GM23338 (cell line): Measurements from ENCODE around the gene CDH23.

Experiments used
- CREB1 ChIP-seq: fragments of 250-450 bp; sonication (Bioruptor Pico); IDR thresholded peaks from 2 replicates; pipeline ENCODE4 v1.5.0; 2020; ENCODE audit warnings: low read depth, mild to moderate bottlenecking, moderate library complexity
- EZH2 ChIP-seq: fragments of 200-600 bp; sonication (generic); IDR thresholded peaks from one replicate; pipeline ENCODE4 v1.8.0; 2017; ENCODE audit warnings: antibody characterized with exemption, mild to moderate bottlenecking, low read depth; ENCODE audit not compliant: unreplicated experiment
- EZH2phosphoT487 ChIP-seq: fragments of 200-600 bp; sonication (generic); IDR thresholded peaks from one replicate; pipeline ENCODE4 v1.8.1; 2018; ENCODE audit warnings: antibody characterized with exemption; ENCODE audit not compliant: unreplicated experiment
- NANOG ChIP-seq: IDR thresholded peaks from 2 replicates; pipeline ENCODE4 v1.6.1; 2016; ENCODE audit warnings: antibody characterized with exemption, borderline replicate concordance
- POLR2AphosphoS5 ChIP-seq: IDR thresholded peaks from 2 replicates; pipeline ENCODE4 v1.6.1; 2016; ENCODE audit warnings: antibody characterized with exemption, low read depth
- STAT1 ChIP-seq: IDR thresholded peaks from one replicate; pipeline ENCODE4 v1.6.1; 2016; ENCODE audit warnings: antibody characterized with exemption; ENCODE audit not compliant: unreplicated experiment
- ZNF114 ChIP-seq: fragments of 250-450 bp; sonication (Bioruptor Pico); IDR thresholded peaks from 2 replicates; pipeline ENCODE4 v1.5.0; 2020; ENCODE audit warnings: mild to moderate bottlenecking, moderate library complexity
- ZNF331 ChIP-seq: fragments of 250-450 bp; sonication (Bioruptor Pico); IDR thresholded peaks from 2 replicates; pipeline ENCODE4 v1.5.0; 2020; ENCODE audit warnings: low read depth, mild to moderate bottlenecking, moderate library complexity
- TF ChIP-seq, protein P1 (sequence below), 2 experiments: fragments of 200-600 bp in 1 of 2; sonication (generic) in 1 of 2; conservative IDR thresholded peaks; 2 replicates each; pipeline versions ENCODE4 v1.5.1 to v1.6.1; 2016 to 2017; ENCODE audit warnings: antibody characterized with exemption in 2 of 2, low read depth in 2 of 2, mild to moderate bottlenecking in 2 of 2, moderate library complexity in 1 of 2
- TF ChIP-seq, protein P2 (sequence below): IDR thresholded peaks from one replicate; pipeline ENCODE4 v1.6.1; 2018; ENCODE audit warnings: antibody characterized with exemption; ENCODE audit not compliant: unreplicated experiment

DNA sequence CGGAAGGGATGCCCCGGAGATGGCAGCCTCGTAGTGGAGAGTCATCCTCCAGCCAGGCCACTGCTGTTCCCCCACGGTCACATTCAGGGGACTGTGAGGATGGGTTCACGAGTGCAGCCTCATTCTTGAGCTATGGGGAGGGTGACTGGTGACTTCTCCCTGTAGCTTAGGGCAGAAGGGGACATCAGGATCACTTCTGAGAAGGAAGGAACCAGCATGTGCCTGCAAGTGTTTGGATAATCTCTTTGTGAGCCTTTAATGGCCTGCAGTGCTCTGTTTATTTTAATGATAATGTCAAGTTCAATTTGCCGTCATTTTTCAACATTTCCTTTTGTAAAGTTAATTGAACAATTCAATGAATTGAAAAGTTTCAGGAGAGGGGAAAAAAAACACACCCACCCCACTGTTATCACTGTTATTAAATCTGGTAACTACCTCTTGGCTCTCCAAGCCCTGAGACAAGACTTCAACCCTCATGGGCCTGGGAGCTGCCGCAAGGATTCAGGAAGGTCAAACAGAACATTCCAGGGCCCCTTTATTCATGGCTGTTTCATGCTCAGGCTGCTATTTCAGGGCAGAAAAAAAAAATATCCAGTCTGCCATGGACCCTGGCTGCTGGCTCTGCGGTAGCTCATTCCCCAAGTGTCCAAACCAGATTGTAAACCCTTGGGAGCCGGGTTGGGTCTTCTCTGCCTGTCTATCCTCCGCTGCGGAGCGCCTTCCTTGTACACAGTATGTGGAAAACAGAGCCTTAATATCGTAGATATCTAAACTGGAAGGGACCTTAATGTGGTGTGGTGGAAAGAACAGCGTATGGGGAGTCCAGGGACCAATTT is 100.4 kb downstream of the CDH23 start:
- TF ChIP-seq EZH2 (no peak), NANOG (no peak; the same call in 1 of the 2 replicates), POLR2AphosphoS5 (no peak), CREB1 (no peak), EZH2phosphoT487 (no peak), ZNF331 (CRISPR knock-in tag) (no peak), STAT1 (no peak), ZNF114 (CRISPR knock-in tag) (no peak)
- TF ChIP-seq, protein P1, sequence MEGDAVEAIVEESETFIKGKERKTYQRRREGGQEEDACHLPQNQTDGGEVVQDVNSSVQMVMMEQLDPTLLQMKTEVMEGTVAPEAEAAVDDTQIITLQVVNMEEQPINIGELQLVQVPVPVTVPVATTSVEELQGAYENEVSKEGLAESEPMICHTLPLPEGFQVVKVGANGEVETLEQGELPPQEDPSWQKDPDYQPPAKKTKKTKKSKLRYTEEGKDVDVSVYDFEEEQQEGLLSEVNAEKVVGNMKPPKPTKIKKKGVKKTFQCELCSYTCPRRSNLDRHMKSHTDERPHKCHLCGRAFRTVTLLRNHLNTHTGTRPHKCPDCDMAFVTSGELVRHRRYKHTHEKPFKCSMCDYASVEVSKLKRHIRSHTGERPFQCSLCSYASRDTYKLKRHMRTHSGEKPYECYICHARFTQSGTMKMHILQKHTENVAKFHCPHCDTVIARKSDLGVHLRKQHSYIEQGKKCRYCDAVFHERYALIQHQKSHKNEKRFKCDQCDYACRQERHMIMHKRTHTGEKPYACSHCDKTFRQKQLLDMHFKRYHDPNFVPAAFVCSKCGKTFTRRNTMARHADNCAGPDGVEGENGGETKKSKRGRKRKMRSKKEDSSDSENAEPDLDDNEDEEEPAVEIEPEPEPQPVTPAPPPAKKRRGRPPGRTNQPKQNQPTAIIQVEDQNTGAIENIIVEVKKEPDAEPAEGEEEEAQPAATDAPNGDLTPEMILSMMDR (conservative IDR thresholded peaks at IDR 0.05; ENCODE audit: low read depth in 2 of 2), result no peak
- TF ChIP-seq, protein P2, sequence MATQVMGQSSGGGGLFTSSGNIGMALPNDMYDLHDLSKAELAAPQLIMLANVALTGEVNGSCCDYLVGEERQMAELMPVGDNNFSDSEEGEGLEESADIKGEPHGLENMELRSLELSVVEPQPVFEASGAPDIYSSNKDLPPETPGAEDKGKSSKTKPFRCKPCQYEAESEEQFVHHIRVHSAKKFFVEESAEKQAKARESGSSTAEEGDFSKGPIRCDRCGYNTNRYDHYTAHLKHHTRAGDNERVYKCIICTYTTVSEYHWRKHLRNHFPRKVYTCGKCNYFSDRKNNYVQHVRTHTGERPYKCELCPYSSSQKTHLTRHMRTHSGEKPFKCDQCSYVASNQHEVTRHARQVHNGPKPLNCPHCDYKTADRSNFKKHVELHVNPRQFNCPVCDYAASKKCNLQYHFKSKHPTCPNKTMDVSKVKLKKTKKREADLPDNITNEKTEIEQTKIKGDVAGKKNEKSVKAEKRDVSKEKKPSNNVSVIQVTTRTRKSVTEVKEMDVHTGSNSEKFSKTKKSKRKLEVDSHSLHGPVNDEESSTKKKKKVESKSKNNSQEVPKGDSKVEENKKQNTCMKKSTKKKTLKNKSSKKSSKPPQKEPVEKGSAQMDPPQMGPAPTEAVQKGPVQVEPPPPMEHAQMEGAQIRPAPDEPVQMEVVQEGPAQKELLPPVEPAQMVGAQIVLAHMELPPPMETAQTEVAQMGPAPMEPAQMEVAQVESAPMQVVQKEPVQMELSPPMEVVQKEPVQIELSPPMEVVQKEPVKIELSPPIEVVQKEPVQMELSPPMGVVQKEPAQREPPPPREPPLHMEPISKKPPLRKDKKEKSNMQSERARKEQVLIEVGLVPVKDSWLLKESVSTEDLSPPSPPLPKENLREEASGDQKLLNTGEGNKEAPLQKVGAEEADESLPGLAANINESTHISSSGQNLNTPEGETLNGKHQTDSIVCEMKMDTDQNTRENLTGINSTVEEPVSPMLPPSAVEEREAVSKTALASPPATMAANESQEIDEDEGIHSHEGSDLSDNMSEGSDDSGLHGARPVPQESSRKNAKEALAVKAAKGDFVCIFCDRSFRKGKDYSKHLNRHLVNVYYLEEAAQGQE, result no peak
